Activated T-cell treated with anti-CD3 and anti-CD28 coated beads, Interleukin-2, amount 50 U/mL, for 1 hour (primary cell): ENCODE measurements around the gene PRR15L.

Source experiments
- DNase-seq: peaks from one replicate; pipeline ENCODE4 v3.0.0-alpha.2; 2020

Gene PRR15L

DNA sequence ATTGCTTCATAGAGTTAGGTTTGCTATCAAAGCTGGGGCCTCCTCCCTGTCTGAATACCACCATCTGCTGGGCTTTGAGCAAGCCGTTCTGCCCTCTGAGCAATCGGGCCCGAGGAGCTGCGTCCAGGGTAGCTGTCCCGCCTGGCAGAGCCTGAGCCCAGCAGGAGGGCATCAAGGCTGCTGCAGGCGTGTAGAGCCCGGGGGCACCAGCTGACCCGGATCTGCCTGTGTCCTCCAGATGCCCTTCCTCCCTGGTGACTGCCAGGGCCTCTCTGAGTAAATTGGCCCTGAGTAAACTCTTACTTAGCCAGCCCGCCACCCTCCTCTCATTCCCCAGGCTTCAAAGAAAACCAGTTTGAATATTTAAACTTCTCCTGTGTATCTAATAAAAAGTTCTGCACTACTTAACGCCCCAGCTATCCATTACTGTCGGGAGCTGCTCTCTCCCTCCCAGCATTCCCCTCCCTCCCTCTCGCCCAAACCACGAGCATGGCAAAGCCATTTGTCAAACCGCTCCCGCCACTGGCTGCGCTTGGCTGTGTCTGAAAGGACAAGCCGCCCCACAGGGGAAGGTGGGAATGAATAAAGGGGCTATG lies 29.7 kb upstream of the PRR15L start:
- no peak for DNase-seq

DNA sequence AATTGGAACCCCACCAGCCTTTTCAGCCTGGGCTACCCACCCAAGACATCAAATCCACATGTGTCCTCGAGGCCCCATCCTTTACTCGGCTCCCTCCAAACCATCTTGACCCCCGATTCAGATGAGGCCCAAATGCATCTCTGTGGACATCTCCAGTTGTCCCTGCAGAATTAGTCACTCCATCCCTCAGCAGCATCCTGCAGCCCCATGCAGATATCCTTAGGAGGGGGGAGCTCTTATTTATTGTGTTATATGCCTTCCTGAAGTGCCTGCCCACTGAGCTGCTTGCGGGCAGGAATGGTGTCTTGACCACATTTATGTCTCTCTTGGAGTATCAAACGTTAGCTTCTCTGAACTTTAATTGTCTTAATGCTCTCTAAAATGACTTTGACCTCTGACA lies 28.8 kb upstream of the PRR15L start:
- no peak for DNase-seq

DNA sequence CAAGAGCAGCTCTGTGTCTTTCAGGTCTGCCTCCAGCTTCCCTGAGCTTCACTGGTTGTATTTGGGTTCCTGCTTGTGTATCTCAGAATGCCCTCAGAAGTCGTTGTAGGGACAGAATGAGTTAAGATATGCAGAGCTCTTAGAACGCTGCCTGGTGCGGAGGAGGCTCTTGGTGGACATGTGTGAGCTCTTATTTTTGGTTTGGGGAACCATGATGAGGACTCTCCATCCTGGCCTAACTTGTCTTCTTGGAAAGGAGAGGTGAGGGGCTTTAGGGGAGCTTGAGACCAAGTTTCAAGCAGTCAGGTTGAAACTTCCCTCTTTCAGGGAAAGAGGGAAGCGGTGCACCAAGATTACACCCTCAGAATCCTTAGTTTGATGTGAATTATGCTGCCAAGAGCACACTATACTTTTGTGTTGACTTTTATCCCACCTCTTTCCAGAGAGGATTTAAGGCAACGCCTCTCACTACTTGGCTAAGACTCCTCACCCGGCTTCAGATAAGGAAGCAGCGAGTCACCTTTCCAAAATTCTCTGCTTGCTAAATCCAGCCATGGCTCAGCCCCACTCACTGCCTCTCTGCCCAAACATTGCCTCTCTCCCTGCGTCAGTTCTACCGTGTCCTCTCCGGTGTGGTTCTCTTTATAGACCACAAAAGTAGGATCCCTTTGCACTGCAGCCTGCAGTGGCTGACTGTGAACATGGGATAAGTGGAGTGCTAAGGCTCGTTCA lies 26.0 kb upstream of the PRR15L start:
- DNase-seq: no peak

DNA sequence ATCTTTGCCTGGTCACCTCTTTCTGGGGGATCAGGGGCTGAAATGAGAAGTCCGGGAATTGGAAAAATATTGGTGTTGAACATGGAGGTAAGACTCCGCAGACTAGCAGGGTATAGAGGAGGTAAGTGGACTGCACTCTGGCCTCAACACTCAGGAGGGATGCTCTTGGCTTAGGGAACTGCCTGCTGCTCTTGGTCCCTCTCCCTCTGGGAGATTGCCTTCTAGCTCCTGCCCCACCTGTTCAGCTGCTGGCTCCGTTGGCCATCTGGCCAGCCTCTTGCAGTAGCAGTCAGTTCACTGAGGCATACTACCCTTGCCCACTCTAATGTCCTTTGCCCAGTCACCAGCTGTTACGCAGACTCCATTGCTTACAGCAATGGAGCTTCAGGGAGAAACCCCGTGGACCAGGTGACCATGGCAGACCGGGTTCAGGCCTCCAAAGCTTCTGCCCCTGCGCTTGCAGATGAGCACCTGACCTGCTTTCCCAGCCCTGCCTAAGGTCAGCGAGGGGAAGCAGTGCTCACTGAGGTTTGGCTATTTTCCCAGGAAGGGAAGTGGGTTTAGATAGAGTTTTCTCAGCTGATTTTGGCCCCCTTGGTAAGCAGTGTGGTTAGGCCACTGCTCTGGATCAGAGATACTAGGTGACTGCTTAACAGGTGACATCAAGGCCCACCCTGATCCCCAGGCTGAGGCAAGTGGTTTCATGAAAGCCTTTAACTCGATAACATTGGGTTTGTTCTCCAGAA lies 25.1 kb upstream of the PRR15L start:
- DNase-seq: no peak

DNA sequence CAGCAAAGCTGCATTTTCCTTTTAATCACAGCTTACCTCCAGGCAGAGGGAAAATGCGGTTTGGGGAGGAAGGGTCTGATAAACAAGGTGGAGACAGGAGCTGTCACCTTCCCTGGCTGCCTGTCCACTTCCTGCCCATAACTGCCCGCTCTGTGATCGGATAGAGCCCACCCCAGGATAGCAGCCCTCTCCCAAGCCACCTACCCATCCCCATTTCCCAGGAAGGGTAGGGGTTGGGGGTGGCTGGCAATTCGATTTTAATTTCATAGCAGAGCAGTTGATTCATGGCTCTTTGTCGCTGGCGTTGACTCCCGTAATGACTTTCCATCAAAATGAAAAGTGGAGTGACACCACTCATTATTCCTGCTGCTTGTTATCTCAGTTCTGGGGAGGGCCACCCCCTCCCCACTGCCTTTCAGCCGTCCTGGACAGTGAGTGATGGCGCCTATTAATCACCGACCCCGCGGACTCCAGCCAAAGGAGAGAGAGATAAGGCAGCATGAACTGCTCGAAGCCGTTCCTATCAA lies 24.5 kb upstream of the PRR15L start:
- DNase-seq: no peak

DNA sequence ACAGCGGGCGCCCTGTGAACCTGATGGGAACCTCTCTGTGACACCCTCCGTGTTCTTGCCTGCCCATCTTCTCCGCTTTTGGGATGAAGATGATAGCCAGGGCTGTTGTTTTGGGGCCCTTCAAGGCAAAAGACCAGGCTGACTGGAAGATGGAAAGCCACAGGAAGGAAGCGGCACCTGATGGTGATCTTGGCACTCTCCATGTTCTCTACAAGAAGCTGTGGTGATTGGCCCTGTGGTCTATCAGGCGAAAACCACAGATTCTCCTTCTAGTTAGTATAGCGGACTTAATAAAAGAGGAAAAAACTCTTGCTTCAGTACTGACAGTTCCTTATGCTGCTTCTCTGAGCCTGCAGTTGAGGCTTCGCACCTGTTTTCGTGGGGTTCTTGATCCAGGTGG lies 23.8 kb upstream of the PRR15L start:
- DNase-seq: no peak

DNA sequence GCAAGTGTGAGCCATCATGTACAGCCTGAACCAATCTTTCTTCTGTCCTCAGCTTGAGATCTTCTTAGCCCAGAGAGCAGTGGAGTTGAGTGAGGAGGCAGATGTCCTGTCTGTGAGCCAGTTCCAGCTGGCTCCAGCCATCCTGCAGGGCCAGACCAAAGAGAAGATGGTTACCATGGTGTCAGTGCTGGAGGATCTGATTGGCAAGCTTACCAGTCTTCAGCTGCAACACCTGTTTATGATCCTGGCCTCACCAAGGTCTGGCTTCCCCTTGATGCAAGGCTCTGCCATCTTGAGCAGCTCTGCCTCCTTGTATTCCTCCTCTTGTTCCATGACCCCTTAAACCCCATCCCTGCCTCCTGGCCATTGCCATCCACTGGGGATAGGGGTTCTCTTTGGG lies 22.9 kb upstream of the PRR15L start:
- no peak for DNase-seq

DNA sequence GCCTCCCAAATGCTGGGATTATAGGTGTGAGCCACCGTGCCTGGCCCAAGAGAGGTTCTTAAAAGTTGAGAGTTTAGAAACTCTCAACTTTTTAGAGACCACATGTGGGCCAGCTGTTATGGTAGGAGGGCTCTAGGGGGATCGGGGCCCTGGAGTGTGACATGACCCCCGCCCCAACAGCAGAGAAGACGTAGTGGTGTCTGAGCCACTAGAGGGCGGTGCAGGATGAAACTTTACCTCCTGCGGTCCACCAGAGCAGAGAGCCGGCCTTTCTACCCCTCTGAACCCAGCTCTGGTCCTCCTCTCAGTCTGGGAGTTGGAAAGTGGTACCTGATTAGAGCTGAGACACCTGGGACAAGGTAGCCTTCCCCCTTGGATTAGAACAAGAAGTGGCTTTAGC lies 20.6 kb upstream of the PRR15L start:
- DNase-seq: peak; percentile 51

DNA sequence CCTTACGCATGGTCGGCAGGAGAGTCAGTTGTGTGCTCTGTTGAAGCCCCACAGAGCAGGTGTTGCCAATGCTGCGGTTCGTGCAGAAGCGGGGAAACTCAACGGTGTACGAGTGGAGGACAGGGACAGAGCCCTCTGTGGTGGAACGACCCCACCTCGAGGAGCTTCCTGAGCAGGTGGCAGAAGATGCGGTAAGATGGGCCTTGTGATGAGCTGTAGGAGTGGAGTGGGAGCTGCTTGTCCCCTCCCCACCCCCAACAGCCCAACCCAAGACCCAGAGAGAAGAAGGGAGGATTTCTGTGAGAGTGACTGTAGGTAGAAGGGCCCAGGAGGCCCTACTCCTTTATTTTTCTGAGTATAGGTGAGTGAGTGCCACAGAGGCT lies 18.1 kb upstream of the PRR15L start:
- no peak for DNase-seq

DNA sequence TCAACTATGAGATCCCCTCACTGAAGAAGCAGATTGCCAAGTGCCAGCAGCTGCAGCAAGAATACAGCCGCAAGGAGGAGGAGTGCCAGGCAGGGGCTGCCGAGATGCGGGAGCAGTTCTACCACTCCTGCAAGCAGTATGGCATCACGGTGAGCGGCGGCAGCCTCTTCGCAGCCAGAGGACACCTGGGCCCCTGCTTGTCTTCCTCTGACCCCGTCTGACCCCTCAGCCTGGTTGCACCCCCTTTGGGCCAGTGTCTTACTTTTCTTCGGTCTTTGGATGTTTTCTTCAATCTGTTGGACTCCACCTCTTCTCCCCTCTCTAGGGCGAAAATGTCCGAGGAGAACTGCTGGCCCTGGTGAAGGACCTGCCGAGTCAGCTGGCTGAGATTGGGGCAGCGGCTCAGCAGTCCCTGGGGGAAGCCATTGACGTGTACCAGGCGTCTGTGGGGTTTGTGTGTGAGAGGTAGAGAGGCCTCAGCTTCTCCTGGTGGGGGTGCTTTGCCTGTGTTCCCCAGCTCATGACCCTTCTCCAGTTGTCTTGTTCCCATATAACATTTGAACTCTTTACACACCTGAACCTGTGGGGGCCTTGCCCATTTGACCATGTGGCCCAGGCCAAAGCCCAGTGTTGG lies 17.6 kb upstream of the PRR15L start:
- no peak for DNase-seq

DNA sequence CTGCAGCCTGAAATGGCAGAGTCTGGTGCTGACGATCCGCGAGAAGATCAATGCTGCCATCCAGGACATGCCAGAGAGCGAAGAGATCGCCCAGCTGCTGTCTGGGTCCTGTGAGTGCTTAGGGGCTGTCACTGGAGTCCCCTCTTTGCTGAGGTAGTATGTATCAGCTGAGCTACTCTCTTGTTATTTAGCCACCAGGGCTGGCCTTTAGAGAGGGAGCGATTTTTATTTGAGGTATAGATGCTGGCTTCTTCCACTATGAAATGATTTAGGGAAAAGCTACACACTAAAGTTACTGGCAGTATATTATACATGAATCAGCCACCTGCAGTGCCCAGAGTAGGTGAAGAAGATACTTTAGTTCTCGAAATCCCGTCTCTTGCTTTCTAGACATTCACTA lies 15.9 kb upstream of the PRR15L start:
- no peak for DNase-seq

DNA sequence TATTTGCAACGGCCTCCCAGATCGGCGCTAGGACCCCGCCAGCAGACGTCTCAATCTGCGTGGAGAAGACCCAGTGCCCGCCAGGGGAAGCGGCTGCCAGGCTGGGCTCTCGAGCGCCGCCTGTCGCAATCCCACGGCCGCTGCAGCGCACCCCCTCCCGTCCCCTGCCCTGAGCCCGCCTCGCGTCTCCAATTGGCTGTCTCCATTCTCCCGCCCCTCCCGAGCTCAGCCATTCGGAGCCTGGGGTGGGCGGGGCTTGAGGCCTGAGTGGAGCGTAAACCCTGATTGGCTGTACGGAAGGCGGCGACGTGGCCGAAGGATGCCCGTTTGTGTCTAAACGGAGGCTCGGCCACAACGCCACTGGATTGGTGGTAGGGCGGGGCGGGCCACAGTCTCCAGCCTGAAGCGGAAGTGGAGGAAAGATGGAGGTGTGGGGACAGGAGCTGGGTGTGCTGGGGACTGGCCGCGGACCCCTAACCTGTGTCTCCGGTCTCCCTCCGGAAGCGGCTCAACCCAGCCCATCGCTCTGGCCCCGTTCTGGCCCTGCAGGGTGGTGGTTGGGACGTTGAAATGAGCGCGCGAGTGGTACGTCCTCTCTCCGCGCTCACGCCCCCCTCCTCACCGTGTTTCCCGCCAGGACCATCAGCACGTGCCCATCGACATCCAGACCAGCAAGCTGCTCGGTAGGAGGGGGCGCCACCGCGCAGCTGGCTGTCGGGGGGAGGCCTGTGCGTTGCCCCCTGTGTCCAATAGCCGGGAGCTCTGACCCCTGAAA lies 13.2 kb upstream of the PRR15L start, which contains the start of gene CDK5RAP3:
Gene CDK5RAP3 (plus strand): TSS at position 389 of the 775 bp plus-strand sequence. CDS start 34 bp downstream, at position 423.
- peak; percentile 98 for DNase-seq

DNA sequence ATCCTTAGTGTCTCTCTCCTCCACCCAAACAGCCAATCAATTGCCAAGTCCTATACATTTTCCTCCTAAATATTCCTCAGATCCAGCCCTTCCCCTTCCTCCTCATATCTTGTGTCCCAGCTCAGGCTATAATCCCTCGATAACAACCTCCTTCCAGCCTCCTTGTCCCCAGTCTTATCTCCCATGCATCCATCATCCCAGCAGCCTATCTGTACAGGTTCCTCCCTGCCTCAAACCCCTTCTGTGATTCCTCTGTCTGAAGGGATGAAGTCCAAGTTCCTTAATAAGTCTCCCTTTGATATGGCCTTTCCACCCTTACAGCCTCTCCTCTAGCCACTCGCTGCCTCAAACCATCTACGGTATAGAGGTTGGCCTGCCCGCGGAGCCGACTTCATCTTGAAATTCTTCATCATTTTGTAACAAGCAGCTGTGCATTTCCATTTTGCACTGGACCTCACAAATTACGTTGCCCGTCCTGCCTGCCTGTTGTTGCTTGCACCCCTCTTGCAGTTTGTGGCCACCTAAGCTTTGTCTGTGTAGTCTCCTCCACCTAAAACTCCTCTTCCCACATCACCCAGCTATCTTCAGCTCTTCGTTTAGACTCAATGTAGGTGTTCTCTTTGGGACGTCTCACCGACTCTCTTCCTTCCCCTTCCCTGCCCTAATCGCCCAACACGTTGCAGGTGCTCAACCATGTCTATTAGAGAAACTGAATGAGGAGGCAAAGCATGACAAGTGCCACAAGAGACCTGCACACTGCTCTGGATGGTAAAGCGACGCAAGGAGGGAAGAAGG lies 12.4 kb upstream of the PRR15L start:
- DNase-seq: peak; percentile 23

DNA sequence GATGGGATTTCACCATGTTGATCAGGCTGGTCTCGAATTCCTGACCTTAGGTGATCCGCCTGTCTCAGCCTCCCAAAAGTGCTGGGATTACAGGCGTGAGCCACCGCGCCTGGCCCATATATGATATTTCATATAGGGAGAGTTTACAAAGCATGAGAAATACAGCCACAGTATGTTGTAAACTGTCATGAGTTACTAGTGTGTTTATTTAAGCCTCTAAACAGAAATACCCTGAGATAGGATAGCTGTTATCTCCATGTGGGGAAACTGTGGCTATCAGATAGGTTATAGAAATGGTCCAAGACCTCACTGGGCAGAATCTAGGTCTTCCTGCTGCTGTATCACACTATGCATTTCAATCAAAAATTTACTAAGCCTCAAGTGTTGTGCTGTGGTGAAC lies 11.2 kb upstream of the PRR15L start:
- no peak for DNase-seq

DNA sequence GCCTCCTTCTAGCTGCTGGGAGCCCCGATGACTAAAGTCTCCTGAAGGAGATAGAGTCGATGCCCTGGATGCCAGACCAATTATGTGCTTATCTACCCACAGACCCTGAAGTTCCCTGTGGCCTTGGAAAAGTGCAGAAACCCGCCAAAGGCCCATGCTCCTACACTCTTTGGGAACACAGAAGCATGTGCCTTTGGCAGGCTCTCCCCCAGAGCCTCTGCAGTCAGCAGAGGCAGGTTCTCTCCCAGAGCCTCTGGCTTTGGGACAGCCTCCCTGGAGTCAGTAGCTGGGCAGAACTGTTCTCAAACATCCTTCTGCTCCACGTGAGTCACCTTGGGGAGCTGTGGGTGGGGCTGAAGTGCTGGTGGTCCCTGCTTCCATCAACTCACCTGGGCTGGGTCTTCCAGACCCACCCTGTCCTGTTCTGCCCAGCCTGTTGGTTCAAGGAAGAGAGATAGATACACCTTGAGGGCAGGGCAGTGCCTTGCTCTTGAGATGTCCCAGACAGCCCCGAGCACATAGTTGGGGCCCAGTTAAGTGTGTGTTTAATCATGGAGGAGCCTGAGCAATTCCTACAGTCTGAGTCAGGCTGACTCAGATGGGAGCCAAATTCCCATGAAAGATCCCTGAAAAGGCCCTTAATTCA lies 10.0 kb upstream of the PRR15L start:
- DNase-seq: no peak

DNA sequence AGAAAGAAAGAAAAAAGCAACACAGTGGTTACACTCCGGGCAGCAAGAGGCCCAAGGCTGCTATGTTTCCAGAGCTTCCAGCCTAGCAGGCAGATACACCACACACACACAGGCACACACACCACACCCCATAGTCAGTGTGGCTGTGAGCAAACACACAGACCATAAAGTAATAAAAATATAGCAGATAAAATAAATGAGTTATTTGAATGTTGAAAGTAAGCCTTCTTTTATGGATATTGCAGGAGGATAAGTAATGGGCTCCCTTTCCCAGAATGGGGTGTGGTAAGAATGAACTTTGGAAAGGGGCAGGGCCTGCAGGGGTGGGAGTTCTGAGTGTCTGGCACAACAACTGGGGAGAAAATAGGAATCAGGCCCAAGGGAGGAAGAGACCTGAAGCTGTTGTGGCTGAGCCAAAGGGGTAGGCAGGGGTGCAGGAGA lies 8.4 kb upstream of the PRR15L start:
- no peak for DNase-seq

DNA sequence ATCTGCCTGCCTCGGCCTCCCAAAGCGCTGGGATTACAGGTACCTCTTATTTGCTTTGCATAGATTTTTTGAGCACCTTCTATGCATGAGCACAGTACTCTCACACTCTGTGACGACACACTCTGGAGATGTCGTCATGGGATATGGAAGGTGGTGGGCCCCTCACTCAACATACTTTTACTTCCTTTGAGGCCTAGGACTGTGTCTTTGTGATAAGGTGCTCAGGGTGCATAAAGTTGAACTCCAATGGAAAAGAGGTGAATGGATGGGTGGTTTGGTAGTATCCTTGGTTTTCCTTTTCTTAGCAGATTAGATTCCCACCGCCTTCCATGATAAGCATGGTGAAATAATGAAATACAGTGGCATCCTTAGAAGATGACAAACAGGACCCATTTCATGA lies 7.2 kb upstream of the PRR15L start:
- no peak for DNase-seq

DNA sequence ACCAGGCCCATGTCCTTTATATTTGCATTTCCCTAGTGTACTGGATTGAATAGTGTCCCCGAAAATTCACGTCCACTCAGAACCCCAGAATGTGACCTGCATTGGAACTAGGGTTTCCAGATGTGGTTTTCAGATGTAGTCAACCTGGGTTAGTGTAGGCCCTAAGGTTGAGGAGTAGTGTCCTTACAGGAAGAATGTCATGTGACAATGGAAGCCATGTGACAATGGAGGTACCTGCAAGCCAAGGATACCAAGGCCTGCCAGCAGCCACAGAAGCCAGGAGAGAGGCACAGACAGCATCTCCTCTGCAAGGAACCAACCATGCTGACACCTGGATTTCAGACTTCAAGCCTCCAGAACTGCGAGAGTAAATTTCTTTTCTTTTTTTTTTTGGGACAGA lies 5.2 kb upstream of the PRR15L start:
- DNase-seq: no peak

DNA sequence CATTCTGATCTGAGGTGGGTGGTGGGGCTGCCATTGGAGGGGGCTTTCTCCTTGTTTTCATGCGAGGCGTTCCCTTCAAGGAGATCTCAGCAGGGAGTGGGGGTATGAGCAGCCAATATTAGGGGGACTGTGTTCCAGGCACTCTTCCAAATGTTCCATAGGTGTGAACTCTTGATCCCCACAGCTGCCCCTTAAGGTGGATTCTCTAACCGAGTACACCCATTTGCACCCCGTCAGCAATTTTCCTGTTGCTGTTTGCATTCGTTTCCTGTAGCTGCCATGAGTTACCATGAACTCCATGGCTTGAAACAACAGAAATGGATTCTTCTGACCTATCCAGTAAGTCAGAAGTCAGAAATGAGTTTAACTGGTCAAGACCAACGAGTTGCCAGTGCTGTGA lies 3.7 kb upstream of the PRR15L start:
- DNase-seq: no peak

DNA sequence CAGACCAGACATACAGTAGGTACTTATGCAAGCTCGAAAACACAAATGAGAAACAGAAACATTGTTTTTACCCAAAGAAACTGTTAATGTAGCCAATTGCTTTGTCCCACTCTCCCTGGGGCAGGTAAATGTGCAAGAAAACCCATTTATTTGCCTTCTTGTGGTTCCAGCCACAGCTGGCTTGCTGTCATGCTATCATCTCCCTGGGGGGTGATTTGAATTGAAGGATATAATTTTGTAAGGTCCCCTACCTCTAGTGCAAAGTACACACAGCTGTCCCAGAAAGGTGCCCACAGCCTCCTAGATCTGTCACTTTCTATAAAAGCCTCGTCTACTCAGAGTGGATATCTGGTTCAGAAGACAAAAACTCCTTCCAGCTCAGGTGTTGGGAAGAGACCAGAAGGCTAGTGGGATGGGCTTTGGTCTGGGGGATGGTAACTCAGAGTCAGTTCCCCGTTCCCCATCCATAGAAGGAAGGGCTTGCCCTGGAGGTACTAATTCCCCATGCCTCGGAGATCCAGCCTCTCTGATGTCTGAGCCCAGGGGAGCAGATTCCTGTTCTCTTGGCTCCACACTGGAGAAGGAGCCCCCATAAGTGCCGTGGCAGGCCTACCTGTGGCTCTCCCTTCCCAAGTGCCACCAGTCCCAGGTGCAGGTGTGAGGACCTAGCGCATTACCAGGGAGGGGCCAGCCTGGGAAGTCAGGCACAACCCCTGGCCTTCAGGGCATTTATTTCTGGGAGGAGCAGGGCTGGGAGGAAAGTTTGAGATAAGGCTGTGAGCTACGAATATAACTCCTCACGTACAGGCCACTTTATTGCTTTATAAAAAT lies 2.4 kb upstream of the PRR15L start:
- no peak for DNase-seq
